Stimulated activated CD4-positive, alpha-beta T cell treated with anti-CD3 and anti-CD28 coated beads, Interleukin-15, amount 100 ng/mL, for 48 hours (primary cell): ENCODE data around the gene LRCH1.

Source experiments
- DNase-seq, 2 donors: peaks; one replicate each; pipeline ENCODE4 v3.0.0-alpha.2; 2020; ENCODE audit warnings: low read depth in 2 of 2

LRCH1 gene

GRCh38 chr13:46665633-46666482 lies 112.9 kb downstream of the LRCH1 start:
- no peak for DNase-seq

- no peak for DNase-seq
Observed at GRCh38 chr13:46666727-46667456, 113.9 kb downstream of the LRCH1 start.

DNA sequence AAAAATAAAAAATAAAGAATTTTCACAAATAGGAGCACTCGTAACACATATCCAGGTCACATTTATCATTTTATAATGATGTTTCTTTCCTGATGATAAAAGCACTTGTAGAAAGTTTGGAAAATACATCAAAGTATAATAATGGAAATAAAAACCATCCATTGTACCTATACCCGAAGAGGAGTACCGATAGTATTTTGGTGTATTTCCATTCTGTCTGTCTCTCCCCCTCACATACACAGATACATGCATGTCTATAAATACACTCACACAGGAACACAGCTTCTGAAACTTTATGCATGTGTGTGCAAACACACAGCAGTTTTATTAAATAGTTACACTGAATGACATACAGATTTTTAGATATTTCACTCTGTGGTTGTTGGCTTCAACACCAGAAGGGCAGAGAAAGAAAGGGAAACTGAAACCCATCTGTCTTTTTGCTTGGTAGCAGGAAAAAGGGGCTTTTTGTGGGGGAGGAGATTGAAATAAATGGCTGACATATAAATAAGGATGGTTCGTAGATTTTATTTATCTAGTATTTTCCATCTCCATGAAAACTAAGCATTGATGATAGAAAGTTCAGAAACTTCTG lies 114.8 kb downstream of the LRCH1 start:
- no peak for DNase-seq

DNA sequence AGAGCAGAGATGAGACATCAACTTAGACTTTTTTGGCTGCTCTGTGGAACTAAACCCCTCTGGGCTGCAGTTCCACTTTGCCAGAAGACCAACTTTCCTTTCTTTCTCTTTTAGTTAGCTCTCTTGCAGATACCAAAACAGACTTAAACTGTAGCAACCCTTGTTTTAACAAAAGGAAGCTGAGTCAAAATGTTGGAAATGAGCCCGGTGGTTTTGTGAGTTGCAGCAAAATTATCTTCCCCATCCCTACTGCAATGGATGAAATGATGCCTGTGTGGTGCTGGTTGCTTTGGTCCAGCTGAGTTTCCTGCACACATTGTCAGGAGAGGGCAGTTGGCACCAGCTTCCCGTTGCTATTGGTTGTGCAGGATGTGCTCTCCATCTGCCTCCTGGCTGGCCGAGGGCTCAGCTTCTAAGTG lies 115.3 kb downstream of the LRCH1 start:
- no peak for DNase-seq

- DNase-seq: no peak
Observed at GRCh38 chr13:46668931-46669525, 116.1 kb downstream of the LRCH1 start.

DNA sequence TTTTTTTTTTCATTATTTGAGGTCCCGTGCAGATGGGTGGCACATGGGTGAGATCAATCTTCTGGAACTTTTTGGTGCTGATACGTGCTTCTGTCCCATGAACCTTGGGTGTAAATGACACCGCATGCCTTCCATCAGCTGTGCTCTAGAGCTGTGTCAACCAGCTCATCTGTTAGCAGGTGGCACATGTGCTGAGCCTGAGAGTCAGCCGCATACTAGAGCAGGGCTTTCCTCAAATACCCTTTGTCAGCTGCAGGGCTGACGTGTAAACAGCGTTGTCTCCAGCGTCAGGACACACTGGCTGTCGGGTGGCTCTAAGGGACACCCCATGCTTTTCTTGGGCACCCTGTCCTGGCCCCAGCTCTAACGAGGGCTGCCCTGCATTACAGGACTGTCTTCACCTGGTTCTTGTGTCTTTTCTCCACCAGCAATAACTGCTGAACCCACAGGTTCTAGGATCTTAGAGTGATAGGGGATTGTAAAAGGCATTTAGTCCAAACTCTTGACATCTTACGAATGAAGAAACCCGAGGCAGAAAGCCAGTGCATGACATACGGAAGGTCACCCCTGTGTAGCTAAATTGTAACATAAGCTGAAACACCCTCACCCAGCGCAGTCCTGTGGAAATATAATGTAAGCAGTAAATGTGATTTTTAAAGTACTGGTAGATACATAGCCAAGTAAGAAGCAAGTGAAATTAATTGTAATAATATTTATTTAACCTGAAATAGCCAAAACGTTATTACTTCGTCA lies 119.5 kb downstream of the LRCH1 start:
- no peak for DNase-seq

DNA sequence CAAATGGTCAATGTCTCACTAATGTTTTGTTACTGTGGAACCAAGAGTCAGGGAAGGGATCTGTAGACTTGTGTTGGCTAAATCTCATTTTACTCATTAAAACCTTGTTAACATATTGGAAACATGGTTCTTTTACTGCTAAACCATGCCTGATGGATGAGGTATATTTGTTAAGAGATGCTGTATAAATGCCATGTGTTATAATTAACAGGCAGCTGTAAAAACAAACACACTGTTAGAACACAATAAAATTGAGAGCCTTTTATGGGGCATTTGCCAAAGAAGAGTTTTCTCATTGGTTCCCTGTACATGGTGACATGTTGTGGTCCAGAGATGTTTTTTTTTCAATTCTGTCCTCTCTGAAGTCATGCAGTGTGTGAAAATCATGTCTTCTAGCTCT lies 122.0 kb downstream of the LRCH1 start:
- no peak for DNase-seq

- no peak for DNase-seq
Observed at GRCh38 chr13:46676378-46676725, 123.4 kb downstream of the LRCH1 start.

- DNase-seq: no peak
Observed at GRCh38 chr13:46679369-46680120, 126.6 kb downstream of the LRCH1 start.

GRCh38 chr13:46682015-46682414 lies 129.0 kb downstream of the LRCH1 start:
- DNase-seq: no peak

GRCh38 chr13:46682707-46683106 lies 129.7 kb downstream of the LRCH1 start:
- DNase-seq: no peak

DNA sequence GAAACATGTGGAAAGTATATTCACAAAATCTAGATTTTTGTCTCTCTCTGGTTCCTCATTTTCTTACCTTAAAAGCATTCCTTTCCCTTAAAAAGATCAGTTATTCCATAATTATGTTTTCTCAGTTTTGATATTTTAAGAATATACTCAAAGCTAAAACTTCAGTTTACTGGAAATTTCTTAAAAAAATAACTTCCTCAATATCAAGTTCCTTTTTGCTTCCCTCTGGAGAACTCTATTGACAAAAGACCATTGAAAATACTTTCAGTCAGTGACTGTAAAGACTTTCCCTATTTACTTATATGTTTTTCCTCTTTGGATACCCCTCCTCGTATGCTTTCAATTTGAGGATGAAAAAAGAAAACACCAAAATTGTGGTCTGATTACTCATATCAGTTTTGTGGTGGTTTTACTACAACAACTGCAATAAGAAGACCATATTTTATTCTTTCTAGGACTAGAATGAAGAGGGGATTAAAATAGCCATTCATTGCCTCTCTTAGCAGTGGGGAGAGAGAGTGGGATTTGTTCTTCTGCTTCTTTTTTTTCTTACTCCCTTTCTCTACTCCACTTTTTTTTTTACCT lies 130.8 kb downstream of the LRCH1 start:
- DNase-seq: no peak

DNA sequence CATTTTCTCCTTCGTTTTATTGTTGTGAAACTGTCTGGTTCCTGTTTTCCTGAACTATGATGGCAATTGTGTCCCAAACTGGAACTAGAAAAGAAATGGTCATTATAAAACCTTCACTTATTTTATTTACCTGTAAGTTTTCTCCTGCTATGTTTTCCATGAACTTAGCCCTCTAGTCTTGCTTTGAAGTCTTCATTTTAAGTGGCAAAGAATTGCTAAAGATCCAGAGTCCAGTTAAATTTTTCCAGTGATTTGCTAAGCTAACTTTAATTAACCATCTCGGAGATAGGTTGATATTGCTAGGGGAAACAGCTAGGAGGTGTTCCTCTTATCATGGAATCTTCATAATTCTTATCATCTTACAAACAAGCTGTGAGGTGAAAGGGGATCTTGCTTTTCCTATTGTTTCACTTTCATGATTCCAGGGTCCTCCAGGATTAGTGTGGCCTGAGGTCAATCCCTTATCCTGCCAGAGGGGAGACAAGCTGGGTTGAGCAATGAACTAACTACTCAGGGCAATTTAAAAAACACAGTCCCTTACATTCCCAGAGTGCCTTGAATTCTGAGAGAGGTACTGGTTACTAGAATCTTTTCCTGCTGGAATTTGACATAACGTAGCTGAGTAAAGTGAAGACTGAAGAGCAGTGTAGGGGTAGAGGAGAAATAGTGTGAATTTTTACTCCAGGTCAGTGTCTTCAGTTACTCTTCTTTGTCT lies 131.5 kb downstream of the LRCH1 start:
- DNase-seq: no peak

- no peak for DNase-seq
Observed at GRCh38 chr13:46685006-46685730, 132.2 kb downstream of the LRCH1 start.

- DNase-seq: no peak
Observed at GRCh38 chr13:46686171-46686570, 133.2 kb downstream of the LRCH1 start.

DNA sequence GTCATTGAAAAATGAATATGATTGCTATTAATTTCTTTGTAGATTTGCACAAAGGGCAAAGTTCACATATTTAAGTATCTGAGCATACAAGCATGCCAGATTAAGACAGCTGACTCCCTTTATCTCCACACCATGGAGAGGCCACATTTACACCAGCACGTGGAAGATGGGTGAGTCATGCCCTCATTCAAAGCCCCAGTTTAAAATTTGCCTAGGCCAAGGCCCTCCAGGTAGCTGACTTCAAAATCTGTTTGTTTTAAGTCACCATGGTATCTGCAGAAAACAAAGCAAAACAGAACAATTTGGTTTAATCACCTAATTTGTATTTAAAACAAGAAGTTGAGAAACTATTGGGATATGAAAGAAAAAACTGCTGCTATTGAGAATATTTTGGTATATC lies 134.8 kb downstream of the LRCH1 start:
- DNase-seq: no peak

DNA sequence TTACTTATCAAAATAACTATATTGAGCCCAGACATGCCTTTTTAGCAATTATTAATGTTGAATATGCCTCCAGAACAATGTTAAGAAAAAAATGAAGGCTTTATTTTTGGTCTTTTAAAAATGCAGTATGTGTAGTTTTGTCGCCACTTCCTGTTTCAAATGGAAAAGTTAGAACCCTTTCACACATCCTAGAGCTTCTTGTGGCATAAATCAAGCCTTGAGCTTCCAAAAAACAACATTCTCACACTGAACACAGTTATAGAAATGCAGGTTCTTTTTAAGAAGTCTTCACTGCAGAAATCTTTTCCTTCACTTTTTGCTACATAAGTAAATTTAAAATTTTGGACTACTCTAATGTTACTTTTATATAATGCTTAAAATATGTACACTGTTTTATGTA lies 135.3 kb downstream of the LRCH1 start:
- DNase-seq: no peak

GRCh38 chr13:46698014-46698413 lies 145.0 kb downstream of the LRCH1 start:
- no peak for DNase-seq

- no peak for DNase-seq
Observed at GRCh38 chr13:46698910-46699460, 146.0 kb downstream of the LRCH1 start.
